Right renal pelvis (tissue), 4 donors: ENCODE results near the gene MPRIP. TPM values are rescaled to one million over a fixed set of nuclear protein-coding genes. Genes with fewer than 3 reads are reported as not detected.
"Not testable (repeated sequence)": the region's sequence is repeated elsewhere in the genome, so short reads cannot be mapped to it uniquely, and the experiment has no call there.

Experiments used
- DNase-seq, 4 donors: peaks; one replicate each; pipeline ENCODE4 v3.0.0-alpha.2; 2013; ENCODE audit warnings: low read depth in 4 of 4, low spot score in 3 of 4, missing footprints in 1 of 4
- polyA plus RNA-seq, 4 donors: library from polyadenylated mRNA; unstranded; fragments of 120-200 nt; gene quantifications; one replicate each; pipeline ENCODE4 v1.2.1, GENCODE V29; 2013; ENCODE audit not compliant: insufficient read length in 4 of 4

MPRIP gene
- polyA plus RNA-seq, 4 donors = 140 to 180 (median 164) TPM

DNA sequence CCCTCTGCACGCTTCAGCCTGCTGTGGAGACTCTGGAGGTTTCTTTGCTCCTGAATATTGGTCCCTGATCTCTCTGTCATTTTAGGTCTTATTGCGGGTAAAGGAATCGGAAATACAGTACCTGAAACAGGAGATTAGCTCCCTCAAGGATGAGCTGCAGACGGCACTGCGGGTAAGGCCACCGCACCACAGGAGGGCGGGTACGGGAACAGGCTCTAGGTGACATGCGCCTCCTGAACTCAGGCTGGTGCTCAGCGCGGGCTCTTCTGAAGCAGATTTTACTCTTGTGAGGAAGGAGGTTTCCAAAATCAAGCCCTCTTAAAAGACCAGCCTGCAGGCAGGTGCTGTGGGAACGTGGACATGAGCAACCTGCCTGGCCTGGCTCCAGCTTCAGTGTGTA, 134.1 kb downstream of the MPRIP start:
- DNase-seq = no peak

DNA sequence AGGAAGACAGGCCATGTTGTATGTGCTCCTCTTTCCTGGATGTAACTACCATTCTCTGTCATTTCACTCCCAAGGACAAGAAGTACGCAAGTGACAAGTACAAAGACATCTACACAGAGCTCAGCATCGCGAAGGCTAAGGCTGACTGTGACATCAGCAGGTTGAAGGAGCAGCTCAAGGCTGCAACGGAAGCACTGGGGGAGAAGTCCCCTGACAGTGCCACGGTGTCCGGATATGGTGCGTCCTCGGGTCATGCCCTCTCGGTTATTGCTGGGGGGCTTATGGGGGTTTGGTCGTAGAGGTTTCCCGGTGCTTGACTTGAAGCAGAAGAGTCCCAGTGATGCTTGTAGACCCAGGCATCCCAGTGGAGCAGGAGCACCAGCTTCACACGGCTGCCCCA, 134.9 kb downstream of the MPRIP start:
- no peak for DNase-seq

DNA sequence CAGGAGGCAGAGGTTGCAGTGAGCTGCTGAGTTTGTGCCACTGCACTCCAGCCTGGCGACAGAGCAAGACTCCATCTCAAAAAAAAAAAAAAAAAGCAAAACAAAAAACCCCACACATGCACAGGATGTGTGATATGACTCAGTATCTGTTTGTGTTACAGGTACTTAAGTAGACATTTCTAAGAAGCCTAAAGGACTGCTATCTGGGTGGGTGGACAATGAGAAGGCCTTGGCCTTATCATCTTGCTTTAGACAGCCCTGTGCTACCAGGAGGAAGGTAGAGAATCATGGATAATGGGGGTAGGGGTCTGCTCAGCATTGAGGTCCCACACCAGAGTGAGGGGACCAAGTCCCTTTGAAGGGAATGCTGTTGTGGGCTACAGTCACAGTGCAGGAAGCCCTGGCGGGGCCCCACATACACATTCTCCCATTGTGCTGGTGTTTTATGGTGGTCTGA, 137.1 kb downstream of the MPRIP start:
- DNase-seq = no peak

DNA sequence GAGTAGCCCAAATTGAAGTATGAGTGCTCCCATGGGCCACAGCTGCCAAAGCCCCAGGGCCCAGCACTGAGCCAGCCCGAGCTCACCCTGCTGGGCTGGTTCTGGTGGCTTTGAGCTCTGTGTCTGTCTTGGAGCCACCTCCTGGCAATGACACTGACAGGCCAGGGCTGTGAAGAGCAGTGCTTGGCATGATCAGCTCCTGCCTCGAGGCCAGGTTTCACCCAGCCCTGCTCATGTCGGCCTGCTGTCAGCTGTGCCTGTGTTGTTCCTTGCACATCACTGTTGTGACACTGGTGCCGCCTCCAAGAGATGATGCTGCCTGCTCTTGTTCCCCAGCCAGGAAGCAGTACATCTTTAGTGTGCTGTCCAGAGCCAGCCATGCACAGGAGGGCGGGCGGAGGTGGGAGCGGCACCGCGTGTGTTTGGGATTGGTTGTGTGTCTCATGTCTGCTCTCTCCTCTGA, 137.9 kb downstream of the MPRIP start:
- DNase-seq = no peak

DNA sequence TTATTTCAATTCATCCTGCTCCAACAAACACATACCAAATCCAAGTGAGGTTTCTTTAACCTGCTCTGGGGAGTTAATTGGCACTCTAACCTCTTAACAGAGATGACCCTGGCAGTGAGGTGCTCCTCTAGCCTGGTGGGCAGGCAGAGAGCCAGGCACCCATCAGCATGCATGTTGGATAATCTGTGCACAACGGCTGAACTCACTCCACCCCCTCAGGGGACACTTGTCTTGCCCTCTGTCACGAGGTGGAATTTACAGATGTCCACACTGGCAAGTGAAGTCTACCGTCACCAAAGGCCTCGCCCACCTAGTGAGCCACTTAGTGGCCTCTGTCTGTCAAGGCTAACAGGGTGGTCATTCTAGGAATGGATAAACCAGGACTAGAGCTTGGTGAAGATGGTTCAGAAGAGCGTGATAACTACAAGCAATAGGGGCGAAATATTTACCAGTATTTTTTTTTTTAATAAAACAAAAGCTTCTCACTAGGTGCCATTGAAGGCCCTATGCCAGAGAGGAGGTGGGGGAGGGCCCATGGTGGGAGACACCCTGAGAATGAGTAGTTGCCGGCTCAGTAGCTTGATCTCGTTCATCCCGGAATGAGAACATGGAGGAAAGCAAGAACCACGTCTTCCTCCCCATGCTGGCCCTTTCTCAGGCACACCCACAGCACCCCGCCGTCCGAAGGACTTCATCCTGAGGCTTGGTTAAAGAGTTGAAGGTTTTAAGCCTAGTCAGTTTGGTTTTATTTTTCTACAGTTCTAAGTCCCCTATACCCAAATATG, 138.7 kb downstream of the MPRIP start:
- no peak for DNase-seq

DNA sequence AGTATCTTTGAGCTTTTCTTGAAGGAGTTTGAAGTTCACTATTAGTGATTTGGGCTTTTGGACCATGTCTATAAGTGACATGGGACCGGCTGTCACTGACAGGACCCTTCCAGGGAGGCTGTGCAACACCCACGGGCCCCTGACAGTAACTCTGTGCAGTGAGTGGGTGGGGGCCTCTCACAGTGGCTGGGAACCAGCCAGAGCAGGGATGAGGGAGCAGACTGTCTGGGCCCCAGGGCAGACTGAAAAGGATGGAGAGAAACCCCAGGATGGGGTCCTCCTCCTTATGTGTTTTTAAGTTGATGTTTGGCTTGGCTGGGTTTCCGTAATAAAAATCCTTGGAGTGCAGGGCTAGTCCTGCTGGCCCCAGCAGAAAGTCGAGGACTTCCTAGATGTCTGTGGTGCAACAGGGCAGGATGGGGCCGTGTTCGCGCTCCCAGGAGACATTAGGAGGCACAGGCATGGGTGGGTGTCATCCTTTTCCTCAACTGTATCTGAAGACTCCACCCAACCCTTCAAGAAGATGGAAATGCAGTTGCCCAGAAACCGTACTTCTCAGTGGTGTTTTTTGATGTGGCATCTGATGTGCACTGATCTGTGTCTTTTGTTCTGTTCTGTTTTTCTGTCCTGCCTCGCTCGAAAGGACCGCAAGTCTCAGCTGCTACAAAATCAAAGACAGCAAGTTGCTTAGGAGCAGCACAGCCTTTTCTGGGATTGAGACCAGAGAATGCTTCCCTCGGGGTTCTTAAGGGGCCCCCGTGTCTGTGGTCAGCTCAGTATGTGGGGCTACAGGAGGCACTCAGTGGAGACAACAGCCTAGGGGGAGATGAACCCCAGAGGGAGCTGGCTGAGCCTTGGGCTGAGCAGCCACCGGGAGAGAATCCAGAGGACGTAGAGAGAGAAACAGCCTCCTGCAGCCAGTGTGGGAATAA, 139.7 kb downstream of the MPRIP start:
- no peak for DNase-seq

DNA sequence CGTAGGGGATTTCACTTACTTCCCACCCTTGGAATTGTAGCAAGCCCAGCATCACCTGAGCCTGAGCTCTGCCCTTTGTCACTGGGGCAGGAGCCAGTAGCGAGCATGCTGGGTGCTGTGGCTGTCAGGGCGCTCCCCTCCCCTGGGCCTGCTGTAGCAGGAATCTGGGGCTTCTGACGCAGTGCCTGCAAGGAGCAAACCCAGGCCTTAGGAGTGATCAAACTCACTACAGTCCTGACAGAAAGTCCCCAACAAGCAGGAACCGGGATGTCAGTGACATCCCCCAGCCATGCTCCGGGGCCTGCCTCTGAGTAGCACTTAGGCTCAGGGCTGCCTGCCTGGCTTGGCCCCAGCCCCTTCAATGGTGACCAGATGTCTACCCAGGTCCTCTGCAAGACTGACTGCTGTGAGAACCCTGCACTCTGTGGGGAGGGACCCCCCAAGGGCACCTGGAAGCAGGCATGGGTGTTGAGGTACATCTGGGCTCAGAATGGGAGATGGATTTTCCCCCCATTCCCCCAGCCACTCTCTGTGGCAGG, 140.4 kb downstream of the MPRIP start:
- DNase-seq = no peak

DNA sequence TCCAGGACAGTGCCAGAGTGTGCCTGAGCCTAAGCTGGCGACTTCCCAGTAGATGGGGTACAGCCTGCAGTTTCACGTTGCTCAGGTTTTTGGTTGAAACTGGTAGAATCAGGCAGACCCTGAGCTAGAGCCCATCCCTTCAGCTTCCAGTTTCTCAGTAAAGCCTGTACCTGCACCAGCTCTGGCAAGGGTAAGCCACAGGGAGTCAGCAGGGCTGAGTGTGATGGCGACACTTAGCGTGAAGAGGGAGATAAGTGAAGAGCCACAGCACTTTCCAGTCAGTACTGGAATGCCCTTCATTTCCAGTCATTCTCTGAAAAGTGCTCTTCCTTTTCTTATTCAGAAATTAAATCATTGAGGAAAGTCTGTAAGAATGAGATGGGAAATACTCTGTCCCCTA, 141.5 kb downstream of the MPRIP start:
- no peak for DNase-seq

DNA sequence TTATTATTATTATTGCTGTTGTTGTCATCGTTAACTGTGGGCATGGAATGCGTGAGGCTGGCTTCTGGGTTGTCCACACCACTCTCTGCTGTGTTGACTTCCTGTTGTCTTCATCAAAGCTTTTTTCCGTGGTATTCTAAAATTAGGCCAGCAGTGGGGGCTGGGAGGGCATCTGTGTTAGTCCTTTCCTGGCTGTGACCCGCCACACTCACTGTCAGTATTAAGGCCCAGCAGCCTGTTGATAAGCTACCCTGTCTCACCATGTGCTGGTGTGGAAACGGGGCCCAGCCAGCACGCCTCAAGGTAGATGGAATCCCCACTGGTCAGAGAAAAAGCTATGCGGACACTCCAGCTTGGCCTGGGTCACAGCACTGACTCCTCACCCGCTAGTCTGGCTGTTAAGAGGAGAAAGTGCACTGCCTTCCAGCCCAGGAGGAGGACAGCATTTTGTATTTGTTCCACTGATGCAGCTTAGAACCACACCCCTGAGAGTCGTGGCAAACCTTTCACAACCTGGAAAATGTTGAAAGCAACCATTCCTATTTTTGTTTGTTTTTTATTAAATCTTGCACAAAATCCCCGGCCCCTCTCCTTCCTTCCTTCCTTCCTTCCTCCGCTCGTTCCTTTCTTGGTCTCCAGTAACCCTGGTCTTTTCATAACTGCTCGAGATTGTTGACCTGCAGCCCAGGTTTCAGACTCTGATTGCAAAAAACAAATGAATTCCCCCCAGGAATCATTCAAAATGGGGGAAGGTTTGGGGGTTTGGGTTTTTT, 142.9 kb downstream of the MPRIP start:
- DNase-seq = not testable (repeated sequence)

DNA sequence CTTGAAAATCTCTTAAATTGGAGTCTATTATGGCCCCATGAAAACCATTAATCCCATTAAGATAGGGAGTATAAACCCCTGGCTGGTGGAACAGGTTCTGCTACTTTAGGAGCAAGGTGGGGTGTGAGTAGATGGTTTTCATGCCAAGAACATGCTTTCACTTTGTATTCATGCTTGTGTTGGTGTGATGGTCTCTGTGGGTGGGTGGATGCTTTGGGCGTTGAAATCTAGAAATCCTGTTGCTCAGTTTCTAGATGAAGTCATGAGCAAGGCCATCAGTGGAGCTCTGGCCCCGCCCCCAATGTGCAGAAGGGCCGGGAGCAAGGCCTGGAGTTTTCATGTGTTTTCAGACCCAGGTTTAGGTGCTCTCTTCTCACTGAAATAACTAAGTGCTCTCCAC, 143.8 kb downstream of the MPRIP start:
- DNase-seq = no peak

DNA sequence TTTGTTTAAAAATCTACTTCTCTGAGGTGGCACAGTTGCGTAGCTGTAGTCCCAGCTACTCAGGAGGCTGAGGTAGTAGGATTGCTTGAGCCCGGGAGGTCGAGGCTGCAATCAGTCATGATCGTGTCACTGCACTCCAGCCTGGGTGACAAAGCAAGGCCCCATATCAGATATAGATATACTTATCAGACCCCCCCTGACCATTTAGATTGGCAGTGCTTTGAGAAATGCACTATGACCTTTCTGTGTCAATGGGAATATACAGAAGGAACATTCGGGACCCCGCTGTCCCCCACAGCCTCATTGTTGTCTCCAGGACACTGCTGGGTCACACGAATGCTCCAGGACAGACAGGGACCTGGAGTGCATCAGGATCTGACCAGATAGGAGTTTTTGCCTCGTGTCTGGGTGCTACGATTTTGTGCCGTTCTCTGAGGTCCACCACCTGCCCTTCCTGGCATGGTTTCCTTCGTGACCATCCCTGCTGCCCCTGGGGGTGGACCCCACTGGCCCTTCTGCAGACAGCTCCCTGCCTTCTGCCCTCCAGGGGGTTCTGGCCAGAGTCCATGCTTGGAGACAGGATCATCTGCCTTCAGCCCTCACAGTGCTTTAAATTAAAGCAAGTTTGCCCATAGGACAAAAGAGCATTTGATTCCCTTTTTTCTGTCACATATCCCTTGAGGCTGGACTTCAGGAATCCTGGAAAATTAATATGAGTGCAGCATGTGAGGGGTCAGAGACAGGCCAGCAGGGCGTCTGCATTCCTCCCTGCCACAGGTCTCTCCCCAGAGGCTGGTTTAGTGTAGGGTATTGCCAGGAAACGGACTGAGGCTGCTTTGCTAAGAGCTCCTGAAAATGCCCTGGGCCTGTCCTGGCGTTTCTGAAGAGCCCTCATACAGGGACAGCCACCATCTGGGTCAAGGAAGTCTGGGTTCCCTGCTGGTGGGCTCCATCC, 144.6 kb downstream of the MPRIP start:
- DNase-seq = no peak

DNA sequence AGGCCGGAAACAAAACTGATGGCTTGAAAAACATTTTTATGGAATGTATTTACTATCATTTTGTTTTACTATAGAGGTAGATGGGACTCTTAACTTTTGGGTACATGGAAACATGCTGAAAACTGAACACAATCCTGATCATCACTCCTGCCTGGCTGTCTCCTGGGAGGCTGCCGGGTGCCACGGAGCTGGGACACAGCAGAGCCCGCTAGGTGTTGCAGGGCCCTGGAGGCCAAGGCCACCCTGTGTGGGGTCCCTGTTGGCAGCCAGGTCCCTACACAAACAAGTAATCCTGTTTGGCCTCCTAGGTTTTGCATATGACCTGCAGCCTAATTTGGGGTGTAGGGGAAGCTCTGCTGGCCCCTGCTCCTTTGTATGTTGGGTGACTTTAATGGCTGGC, 146.3 kb downstream of the MPRIP start:
- DNase-seq = no peak

DNA sequence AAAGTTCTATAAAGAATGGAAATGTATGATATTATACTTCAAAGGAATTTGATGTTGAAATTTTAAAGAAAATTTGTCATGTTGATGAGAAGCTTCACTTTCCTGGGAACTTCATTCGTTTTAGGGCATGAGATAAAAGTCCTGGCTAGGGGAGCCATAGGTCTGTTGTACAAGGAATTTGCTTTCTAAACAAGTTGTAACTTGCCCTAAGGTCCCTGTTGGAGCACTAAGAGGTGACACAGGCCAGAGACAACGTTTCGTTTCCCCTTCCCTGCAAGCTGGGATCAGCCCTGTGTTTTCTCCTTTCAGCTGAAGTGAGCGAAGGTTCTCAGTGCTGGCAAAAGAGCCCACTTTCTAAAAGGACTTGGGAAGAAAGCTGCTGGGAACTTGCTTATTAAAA, 147.3 kb downstream of the MPRIP start:
- DNase-seq = no peak

DNA sequence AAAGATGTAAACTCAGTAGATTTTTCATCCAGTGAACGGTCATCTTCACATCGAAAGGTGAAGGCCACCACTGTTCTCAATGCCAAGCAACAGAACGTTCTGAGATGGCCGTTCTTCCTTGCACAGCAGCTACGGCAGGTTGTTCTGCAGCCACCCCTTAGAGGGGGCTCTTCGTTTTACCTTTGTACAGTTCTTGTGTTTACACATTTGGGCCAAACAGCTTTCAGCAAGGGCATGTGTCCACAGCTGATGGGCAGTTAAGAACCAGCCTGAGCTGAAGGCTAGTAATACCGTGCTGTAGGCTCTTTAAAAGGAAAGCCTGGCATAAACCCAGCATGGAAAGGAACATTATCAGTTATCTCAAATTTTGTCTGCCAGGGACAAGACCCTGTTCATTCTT, 147.9 kb downstream of the MPRIP start:
- DNase-seq = no peak

DNA sequence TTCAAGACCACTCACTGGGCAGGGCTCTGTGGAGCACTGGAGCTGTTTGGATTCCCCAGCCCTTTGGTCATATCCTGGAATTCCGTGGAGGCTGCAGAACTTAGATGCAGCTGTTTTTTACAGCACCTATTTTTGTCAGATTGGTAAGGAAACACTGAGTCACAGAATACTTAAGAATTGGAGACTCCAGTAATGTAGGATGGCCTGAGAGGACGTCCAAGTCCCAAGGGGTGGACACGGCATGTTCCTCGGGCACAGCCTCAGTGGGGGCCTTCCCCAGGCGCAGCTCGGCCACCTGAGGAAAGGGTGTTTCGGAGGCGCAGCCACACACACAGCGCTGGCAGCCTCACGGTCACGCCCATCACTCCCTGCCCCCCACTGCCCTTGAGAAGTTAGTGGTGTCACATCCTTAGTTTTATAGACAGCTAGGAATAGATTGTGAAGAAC, 149.1 kb downstream of the MPRIP start:
- no peak for DNase-seq

DNA sequence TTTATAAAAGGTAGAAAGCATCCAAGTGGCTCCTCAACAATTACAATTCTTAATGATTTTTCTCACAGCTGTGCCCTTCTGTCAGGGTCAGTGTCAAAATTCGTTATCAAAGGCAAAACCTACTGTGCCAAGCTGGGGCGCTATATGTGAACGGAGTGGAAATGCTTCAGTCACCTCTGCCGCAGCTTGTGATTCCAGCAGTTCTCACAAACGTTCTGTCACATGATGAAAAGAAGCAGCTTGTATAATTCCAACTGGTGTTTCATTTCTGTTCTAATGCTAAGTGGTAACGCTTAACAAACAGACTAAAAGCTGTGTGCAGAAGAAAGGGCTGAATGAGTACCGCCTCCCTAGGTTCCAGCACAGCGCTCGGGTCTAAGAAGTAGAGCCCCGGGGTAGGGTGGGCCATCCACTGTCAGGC, 149.7 kb downstream of the MPRIP start:
- DNase-seq = no peak

DNA sequence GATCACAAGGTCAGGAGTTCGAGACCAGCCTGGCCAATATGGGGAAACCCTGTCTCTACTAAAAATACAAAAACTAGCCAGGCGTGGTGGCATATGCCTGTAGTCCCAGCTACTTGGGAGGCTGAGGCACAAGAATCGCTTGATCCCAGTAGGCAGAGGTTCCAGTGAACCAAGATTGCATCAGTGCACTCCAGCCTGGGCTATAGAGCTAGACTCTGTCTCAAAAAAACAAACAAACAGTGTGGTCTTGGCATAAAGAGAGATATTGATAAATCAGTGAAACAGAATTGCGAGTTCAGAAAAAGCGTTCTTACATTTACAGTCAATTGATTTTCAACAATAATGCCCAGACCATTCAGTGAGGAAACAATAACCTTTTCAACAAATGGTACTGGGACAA, 153.2 kb downstream of the MPRIP start:
- DNase-seq = not testable (repeated sequence)

DNA sequence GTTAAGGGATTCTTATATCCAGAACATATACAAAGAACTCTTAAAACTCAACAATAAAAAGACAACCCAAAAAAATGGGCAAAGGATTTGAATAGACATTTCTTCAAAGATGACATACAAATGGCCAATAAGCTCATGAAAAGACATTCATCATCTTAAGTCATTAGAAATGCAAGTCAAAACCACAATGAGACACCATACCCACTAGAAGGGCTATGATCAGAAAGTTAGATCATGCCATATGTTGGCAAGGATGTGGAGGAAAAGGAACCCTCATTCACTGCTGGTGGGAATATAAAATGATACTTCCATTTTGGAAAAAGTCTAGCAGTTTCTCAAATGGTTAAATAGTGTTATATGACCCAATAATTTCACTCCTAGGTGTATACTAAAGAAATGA, 154.5 kb downstream of the MPRIP start:
- no peak for DNase-seq

DNA sequence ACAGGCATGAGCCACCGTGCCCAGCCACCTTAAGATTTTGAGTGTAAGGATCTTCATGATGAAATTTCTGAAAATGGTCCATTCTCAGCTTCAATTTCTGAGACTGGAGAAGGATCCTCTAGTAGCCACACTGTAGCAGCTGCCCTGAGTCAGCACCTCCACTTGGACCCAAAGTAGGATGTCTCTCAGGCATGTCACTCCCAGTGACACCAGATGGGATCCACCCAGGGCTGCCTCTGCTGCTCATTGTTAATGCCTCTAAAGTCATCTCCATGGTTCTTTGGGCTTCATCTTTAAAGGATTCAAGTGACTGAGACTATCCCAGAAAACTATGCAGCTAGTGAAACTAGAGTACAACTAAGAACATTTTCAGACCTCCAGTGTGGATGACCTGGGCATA, 156.0 kb downstream of the MPRIP start:
- DNase-seq = no peak
